GM12864 (cell line): Measurements from ENCODE around the gene MRPS12.

Source experiments
- DNase-seq: peaks from one replicate; pipeline ENCODE4 v3.0.0-alpha.2; 2011; ENCODE audit warnings: low read depth
- H3K4me3 ChIP-seq: 2 replicates; pipeline ENCODE4 v1.5.1; 2011; ENCODE audit warnings: mild to moderate bottlenecking, low read depth, low read length, control low read depth
- CTCF ChIP-seq: IDR thresholded peaks from 2 replicates; pipeline ENCODE4 v1.5.1; 2011; ENCODE audit warnings: low read depth, mild to moderate bottlenecking, moderate library complexity, low read length, control low read depth, inconsistent platforms; ENCODE audit errors: missing control alignments

The MRPS12 gene

GRCh38 chr19:38910488-38910887 is 20.3 kb upstream of the MRPS12 start:
- no peak for DNase-seq
- TF ChIP-seq CTCF = no peak
- no peak overlapping the region for H3K4me3 ChIP-seq

DNA sequence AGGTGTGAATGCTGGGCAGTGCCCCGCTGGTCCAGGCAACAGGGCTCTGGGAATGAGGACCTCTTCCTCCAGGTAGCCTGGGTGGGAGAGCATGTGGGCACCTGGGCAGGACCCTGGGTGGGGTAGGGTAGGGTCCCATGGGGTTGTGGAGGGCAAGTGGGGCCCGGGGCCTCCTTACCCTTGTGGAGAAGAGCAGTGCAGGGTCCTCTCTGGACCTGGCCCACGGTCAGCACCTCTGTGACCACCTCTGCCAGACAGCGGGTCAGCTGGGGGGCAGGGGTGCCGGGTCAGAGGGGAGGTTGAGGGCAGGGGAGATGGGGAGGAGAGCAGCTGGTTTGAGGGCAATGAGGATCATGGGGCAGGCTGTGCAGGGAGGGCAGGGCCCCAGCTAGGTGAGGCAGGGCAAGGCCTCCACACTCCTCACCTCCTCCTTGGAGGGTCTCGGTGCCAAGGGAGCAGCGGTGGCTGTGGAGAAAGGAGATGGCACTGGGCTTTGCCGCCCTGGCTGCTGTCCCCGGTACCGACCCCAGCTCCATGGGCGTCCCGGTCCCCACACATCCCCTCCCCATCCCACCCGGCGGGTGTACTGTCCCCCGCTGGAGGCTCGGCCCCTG is 19.2 kb upstream of the MRPS12 start:
- DNase-seq = no peak
- H3K4me3 ChIP-seq = no peak overlapping the region
- TF ChIP-seq CTCF = no peak

DNA sequence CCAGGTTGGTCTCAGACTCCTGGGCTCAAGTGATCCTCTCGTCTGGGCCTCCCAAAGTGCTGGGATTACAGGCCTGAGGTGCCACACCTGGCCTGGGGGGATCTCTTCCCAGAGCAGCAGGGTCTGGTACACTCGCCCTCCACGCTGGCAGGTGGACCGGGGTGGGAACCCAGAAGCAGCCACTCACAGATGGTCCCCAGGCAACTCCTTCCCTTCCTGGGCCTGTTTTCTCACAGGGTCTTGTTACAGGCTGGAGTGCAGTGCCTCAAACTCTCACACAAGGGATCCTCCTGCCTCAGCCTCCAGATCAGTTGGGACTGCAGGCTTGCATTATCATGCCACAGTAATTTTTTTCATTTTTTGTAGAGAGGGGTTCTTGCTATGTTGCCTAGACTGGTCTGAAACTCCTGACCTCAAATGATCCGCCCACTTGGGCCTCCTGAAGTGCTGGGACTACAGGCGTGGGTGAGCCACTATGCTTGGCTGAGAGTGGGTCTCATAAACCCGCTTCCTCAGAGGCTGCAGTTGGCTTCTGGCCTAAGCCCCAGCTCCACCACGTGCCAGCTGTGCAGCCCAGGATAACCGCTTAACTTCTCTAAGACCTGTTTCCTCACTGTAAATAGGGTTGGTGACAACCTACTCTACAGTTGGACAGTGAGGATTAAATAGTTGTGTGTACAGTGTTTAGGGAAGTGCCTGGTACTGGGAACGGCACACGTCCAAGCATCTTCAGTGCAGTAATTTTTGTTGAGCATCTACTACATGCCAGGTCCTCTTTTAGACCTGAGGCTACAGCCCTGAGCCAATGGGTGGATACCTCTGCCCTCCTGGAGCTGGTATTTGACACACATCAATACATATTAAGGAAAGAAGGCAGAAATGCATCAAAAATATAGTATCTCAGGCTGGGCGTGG is 17.9 kb upstream of the MRPS12 start:
- no peak for TF ChIP-seq CTCF
- no peak for DNase-seq
- H3K4me3 ChIP-seq = no peak overlapping the region

DNA sequence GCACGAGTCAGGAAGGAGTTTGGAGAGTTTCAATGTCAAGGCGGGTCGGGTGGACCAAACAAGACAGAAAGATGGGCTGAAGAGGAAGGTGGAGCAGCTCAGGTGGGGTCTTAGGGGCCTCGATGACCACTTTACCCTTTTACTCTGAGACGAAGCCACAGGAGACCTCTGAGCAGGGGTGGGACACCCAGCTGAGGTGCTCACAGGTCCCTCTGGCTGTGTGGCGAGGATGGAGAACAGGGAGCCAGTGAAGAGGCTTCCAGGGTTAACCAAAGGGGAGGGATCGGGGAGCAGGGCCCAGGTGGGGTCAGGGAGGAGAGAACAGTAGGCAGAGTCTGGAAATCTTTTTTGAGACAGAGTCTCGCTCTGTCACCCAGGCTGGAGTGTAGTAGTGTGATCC is 16.8 kb upstream of the MRPS12 start:
- no peak for DNase-seq
- no peak for TF ChIP-seq CTCF
- no peak overlapping the region for H3K4me3 ChIP-seq

- TF ChIP-seq CTCF = no peak
- H3K4me3 ChIP-seq = no peak overlapping the region
- no peak for DNase-seq
Measured at GRCh38 chr19:38915329-38916321, 15.1 kb upstream of the MRPS12 start.

DNA sequence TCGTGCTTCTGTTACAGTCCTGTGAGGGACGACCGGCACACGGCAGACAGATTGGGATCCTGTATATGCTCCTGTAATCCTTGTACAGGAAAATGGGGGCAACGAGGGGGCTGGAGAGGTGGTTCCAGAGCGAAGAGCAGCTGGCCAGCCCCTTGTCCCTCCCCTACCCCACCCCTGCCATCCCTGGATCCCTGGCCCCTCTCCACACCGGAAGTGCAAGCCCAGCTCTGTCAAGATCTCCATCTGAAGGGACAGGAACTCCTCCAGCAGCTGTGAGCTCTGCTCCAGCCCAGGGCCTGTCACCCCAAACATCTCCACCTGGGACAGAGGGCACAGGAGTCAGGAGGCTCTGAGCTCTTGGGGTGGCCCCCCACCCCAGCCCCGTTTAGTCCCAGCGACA is 13.2 kb upstream of the MRPS12 start:
- no peak for TF ChIP-seq CTCF
- no peak overlapping the region for H3K4me3 ChIP-seq

More for the DNA sequence above, 13.2 kb upstream of the MRPS12 start:
- no peak for DNase-seq
